ENCODE measurements around the gene CFTR. TPM values are rescaled to one million over a fixed set of nuclear protein-coding genes. Genes with fewer than 3 reads are reported as not detected.

CFTR gene
- total and polyA plus RNA-seq, 9 of the 15 experiments (the other 6 are each of a cell fraction or from before 2014, with no cell fraction given) = 0.20 TPM; not detected in 8

DNA sequence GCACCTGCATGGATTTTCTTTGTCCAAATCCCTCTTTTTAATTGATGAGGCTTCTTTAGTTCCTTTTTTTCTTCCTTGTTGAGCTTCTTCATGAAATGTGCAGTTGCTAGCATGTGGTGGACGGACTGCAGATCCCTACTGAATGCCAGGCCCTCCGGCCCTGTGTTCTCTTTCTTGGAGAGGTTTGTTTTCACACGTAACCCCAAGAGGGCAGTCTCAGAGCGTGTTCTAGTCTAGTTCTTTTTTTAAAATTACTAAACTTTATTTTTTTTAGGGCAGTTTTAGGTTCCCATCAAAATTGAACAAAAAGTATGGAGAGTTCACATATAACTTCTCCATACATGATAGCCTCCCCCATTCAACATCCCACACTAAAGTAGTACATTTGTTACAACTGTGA lies 190.0 kb downstream of the CFTR start (continued):
- TF ChIP-seq, protein P1, sequence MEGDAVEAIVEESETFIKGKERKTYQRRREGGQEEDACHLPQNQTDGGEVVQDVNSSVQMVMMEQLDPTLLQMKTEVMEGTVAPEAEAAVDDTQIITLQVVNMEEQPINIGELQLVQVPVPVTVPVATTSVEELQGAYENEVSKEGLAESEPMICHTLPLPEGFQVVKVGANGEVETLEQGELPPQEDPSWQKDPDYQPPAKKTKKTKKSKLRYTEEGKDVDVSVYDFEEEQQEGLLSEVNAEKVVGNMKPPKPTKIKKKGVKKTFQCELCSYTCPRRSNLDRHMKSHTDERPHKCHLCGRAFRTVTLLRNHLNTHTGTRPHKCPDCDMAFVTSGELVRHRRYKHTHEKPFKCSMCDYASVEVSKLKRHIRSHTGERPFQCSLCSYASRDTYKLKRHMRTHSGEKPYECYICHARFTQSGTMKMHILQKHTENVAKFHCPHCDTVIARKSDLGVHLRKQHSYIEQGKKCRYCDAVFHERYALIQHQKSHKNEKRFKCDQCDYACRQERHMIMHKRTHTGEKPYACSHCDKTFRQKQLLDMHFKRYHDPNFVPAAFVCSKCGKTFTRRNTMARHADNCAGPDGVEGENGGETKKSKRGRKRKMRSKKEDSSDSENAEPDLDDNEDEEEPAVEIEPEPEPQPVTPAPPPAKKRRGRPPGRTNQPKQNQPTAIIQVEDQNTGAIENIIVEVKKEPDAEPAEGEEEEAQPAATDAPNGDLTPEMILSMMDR (IDR thresholded peaks at IDR 0.05 in 2 of 3, conservative IDR thresholded peaks at IDR 0.05 in 1 of 3; ENCODE audit: insufficient read depth in 2 of 3, low read depth in 1 of 3, low read length in 3 of 3) = peak; percentile 27 to 56 (median 35); a peak in 3 of 6 replicates
- peak; percentile 38; the same call in 1 of the 2 replicates for TF ChIP-seq ZNF384 (IDR thresholded peaks at IDR 0.05; ENCODE audit: low read depth, low read length)

DNA sequence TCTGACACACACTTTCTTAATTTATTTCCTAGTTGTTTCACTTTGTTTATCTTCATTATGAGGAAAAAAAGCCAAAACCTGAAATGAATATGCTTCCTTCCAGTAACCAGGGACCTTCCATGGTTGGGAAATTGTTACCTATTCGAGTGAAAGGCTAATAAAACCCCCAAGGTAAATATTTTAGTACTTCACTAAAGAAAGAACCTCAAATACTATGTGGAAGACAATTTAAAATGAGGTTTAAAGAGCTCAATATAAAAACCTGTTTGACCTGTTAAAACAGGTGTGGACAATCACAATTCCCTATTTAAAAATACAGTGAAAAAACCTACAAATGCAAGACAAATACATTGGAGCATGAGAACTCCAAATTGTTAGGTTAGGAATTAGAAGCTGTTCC lies 192.6 kb downstream of the CFTR start:
- no peak for DNase-seq (ENCODE audit: extremely low read depth in 1 of 4, low spot score in 3 of 4)
- no peaks in the 10 kb centered on the region for H3K36me3 ChIP-seq (ENCODE audit: control insufficient read depth, insufficient read depth, low read length)
- H4K20me1 ChIP-seq (replicated peaks; ENCODE audit: control insufficient read depth, insufficient read depth, low read length) = no peaks in the 10 kb centered on the region
- in situ Hi-C loops (cut with MboI) = no loop called here
- WGBS (ENCODE audit: insufficient coverage, low coverage, missing lambda C conversion rate) = 0% methylated on average over 1 of the region's 1 CpG
- BruUV-seq (replicated peaks) = no TSS peak
- no peak overlapping the region for H3K4me3 ChIP-seq
- ATAC-seq = no peak
- no peaks in the 10 kb centered on the region for H3K9me1 ChIP-seq (ENCODE audit: control insufficient read depth, insufficient read depth, low read length)
- FAIRE-seq = no peak
- H2AFZ ChIP-seq (ENCODE audit: low read depth, low read length) = no peak overlapping the region
- CTCF ChIA-PET (ENCODE audit: low intra/inter-chr PET ratio) = no interaction called here
- H3K4me1 ChIP-seq (replicated peaks in 1 of 2; ENCODE audit: control insufficient read depth in 2 of 2, insufficient read depth in 2 of 2, low read length in 2 of 2) = peaks cover 0 to 2% of the 10 kb centered on the region in 2 experiments; a peak in 2 of 5 replicates
- H3K9me3 ChIP-seq (replicated peaks; ENCODE audit: control insufficient read depth, insufficient read depth, low read depth, low read length) = no peaks in the 10 kb centered on the region
- H3K27ac ChIP-seq (ENCODE audit: extremely low read depth, low read depth, low read length) = no peak overlapping the region
- no peaks in the 10 kb centered on the region; a peak in 1 of 5 replicates for H3K27me3 ChIP-seq (ENCODE audit: control insufficient read depth in 2 of 2, insufficient read depth in 2 of 2, low read length in 2 of 2)
- intact Hi-C loops (cut with micrococcal nuclease) = loop anchor here (10.0 kb wide), 1 partner anchor 432 kb away; no protein-coding TSS in a partner anchor
- no peak overlapping the region for H3K9ac ChIP-seq (ENCODE audit: insufficient read depth in 1 of 2, low read depth in 2 of 2, low read length in 2 of 2)
- POLR2A ChIA-PET = interaction anchor here (1.0 kb wide), 1 partner anchor 11 kb away, joined by 3 read pairs; no protein-coding TSS in a partner anchor
- H3K4me2 ChIP-seq (ENCODE audit: insufficient read depth, low read length) = no peak overlapping the region
- H3K79me2 ChIP-seq (ENCODE audit: control insufficient read depth, insufficient read depth, low read length) = no peaks in the 10 kb centered on the region
- TF ChIP-seq, protein P2, sequence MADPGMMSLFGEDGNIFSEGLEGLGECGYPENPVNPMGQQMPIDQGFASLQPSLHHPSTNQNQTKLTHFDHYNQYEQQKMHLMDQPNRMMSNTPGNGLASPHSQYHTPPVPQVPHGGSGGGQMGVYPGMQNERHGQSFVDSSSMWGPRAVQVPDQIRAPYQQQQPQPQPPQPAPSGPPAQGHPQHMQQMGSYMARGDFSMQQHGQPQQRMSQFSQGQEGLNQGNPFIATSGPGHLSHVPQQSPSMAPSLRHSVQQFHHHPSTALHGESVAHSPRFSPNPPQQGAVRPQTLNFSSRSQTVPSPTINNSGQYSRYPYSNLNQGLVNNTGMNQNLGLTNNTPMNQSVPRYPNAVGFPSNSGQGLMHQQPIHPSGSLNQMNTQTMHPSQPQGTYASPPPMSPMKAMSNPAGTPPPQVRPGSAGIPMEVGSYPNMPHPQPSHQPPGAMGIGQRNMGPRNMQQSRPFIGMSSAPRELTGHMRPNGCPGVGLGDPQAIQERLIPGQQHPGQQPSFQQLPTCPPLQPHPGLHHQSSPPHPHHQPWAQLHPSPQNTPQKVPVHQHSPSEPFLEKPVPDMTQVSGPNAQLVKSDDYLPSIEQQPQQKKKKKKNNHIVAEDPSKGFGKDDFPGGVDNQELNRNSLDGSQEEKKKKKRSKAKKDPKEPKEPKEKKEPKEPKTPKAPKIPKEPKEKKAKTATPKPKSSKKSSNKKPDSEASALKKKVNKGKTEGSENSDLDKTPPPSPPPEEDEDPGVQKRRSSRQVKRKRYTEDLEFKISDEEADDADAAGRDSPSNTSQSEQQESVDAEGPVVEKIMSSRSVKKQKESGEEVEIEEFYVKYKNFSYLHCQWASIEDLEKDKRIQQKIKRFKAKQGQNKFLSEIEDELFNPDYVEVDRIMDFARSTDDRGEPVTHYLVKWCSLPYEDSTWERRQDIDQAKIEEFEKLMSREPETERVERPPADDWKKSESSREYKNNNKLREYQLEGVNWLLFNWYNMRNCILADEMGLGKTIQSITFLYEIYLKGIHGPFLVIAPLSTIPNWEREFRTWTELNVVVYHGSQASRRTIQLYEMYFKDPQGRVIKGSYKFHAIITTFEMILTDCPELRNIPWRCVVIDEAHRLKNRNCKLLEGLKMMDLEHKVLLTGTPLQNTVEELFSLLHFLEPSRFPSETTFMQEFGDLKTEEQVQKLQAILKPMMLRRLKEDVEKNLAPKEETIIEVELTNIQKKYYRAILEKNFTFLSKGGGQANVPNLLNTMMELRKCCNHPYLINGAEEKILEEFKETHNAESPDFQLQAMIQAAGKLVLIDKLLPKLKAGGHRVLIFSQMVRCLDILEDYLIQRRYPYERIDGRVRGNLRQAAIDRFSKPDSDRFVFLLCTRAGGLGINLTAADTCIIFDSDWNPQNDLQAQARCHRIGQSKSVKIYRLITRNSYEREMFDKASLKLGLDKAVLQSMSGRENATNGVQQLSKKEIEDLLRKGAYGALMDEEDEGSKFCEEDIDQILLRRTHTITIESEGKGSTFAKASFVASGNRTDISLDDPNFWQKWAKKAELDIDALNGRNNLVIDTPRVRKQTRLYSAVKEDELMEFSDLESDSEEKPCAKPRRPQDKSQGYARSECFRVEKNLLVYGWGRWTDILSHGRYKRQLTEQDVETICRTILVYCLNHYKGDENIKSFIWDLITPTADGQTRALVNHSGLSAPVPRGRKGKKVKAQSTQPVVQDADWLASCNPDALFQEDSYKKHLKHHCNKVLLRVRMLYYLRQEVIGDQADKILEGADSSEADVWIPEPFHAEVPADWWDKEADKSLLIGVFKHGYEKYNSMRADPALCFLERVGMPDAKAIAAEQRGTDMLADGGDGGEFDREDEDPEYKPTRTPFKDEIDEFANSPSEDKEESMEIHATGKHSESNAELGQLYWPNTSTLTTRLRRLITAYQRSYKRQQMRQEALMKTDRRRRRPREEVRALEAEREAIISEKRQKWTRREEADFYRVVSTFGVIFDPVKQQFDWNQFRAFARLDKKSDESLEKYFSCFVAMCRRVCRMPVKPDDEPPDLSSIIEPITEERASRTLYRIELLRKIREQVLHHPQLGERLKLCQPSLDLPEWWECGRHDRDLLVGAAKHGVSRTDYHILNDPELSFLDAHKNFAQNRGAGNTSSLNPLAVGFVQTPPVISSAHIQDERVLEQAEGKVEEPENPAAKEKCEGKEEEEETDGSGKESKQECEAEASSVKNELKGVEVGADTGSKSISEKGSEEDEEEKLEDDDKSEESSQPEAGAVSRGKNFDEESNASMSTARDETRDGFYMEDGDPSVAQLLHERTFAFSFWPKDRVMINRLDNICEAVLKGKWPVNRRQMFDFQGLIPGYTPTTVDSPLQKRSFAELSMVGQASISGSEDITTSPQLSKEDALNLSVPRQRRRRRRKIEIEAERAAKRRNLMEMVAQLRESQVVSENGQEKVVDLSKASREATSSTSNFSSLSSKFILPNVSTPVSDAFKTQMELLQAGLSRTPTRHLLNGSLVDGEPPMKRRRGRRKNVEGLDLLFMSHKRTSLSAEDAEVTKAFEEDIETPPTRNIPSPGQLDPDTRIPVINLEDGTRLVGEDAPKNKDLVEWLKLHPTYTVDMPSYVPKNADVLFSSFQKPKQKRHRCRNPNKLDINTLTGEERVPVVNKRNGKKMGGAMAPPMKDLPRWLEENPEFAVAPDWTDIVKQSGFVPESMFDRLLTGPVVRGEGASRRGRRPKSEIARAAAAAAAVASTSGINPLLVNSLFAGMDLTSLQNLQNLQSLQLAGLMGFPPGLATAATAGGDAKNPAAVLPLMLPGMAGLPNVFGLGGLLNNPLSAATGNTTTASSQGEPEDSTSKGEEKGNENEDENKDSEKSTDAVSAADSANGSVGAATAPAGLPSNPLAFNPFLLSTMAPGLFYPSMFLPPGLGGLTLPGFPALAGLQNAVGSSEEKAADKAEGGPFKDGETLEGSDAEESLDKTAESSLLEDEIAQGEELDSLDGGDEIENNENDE (IDR thresholded peaks at IDR 0.05; ENCODE audit: low read depth, low read length) = no peak
- no peak for TF ChIP-seq ZNF696 (CRISPR knock-in tag; conservative IDR thresholded peaks at IDR 0.05)
- TF ChIP-seq ZC3H8 (IDR thresholded peaks at IDR 0.05) = no peak
- no peak for TF ChIP-seq ZSCAN29 (IDR thresholded peaks at IDR 0.05)
- TF ChIP-seq FOXM1 (IDR thresholded peaks at IDR 0.05; ENCODE audit: low read depth) = no peak
- TF ChIP-seq FOXM1 (CRISPR knock-in tag; IDR thresholded peaks at IDR 0.05; ENCODE audit: low read depth) = no peak
- TF ChIP-seq PHB2 (IDR thresholded peaks at IDR 0.05; ENCODE audit: low read depth) = no peak
